SK-N-SH (cell line): Measurements from ENCODE around the gene CPAMD8.
"Not testable (repeated sequence)": the region's sequence is repeated elsewhere in the genome, so short reads cannot be mapped to it uniquely, and the experiment has no call there.

Experiments
- EP300 ChIP-seq, 2 experiments: IDR thresholded peaks; 2 replicates each; pipeline versions ENCODE4 v1.4.0 to v1.6.1; 2012; ENCODE audit warnings: borderline replicate concordance in 1 of 2, low read depth in 1 of 2, low read length in 1 of 2
- POLR2AphosphoS5 ChIP-seq: IDR thresholded peaks from 2 replicates; pipeline ENCODE4 v1.6.1; 2012; ENCODE audit warnings: low read depth, low read length
- RAD21 ChIP-seq: IDR thresholded peaks from 2 replicates; pipeline ENCODE4 v1.6.1; 2012; ENCODE audit warnings: mild to moderate bottlenecking, low read length
- TAF1 ChIP-seq: IDR thresholded peaks from 2 replicates; pipeline ENCODE4 v1.6.1; 2012; ENCODE audit warnings: low read depth, mild to moderate bottlenecking, low read length, moderate library complexity, borderline replicate concordance
- TF ChIP-seq, protein P1 (sequence below): fragments of 200-600 bp; sonication (generic); IDR thresholded peaks from 2 replicates; pipeline ENCODE4 v1.6.1; 2017; ENCODE audit warnings: antibody characterized with exemption, mild to moderate bottlenecking, moderate library complexity
- TF ChIP-seq, protein P2 (sequence below): IDR thresholded peaks from 2 replicates; pipeline ENCODE4 v1.4.0; 2012; ENCODE audit warnings: low read depth

DNA sequence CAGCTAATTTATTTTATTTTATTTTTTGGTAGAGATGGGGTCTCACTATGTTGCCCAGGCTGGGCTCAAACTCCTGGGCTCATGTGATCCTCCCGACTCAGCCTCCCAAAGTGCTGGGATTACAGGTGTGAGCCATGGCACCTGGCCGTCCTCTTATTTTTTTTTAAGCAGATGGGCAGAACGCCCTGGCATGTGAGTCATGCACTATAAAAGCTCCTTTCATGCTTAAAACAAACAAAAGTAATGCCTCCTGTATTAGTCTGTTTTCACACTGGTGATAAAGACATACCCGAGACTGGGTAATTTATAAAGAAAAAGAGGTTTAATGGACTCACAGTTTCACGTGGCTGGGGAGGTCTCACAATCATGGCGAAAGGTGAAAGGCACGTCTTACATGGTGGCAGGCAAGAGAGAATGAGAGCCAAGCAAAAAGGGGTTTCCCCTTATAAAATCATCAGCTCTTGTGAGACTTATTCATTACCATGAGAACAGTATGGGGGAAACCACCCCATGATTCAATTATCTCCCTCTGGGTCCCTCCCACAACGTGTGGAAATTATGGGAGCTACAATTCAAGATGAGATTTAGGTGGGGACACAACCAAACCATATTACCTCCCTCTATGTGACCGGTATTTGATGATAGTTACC lies 12.3 kb downstream of the CPAMD8 start:
- TF ChIP-seq, protein P1, sequence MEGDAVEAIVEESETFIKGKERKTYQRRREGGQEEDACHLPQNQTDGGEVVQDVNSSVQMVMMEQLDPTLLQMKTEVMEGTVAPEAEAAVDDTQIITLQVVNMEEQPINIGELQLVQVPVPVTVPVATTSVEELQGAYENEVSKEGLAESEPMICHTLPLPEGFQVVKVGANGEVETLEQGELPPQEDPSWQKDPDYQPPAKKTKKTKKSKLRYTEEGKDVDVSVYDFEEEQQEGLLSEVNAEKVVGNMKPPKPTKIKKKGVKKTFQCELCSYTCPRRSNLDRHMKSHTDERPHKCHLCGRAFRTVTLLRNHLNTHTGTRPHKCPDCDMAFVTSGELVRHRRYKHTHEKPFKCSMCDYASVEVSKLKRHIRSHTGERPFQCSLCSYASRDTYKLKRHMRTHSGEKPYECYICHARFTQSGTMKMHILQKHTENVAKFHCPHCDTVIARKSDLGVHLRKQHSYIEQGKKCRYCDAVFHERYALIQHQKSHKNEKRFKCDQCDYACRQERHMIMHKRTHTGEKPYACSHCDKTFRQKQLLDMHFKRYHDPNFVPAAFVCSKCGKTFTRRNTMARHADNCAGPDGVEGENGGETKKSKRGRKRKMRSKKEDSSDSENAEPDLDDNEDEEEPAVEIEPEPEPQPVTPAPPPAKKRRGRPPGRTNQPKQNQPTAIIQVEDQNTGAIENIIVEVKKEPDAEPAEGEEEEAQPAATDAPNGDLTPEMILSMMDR = not testable (repeated sequence)
- TF ChIP-seq EP300 (IDR thresholded peaks at IDR 0.05; ENCODE audit: borderline replicate concordance in 1 of 2, low read depth in 1 of 2, low read length in 1 of 2); POLR2AphosphoS5; RAD21; TAF1: not testable (repeated sequence)
- TF ChIP-seq, protein P2, sequence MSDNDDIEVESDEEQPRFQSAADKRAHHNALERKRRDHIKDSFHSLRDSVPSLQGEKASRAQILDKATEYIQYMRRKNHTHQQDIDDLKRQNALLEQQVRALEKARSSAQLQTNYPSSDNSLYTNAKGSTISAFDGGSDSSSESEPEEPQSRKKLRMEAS = not testable (repeated sequence)
